Pancreas (tissue), 10 donors: ENCODE measurements around the gene RERE. TPM values are rescaled to one million over a fixed set of nuclear protein-coding genes. Genes with fewer than 3 reads are reported as not detected.
A peak's percentile ranks its signal among the peaks of the same experiment; 100 is the strongest.

Experiments used
- ATAC-seq, 4 donors: fragments of 200-7000 bp; cut with Tn5 transposase; one replicate each; pipeline versions ENCODE4 v1.8.0 to v1.9.1; 2020; ENCODE audit warnings: mild to moderate bottlenecking in 4 of 4, moderate library complexity in 4 of 4
- DNase-seq, 6 donors: peaks; one replicate each; pipeline ENCODE4 v3.0.0-alpha.2; 2020
- FAIRE-seq: peaks from 2 replicates; lab custom pipeline; 2012; peaks lifted over from hg19 to GRCh38; lab: Jason Lieb, UNC
- H3K27ac ChIP-seq, 4 donors: fragments of 200-600 bp; sonication (generic); 1 replicate in 3 of 4; 2 replicates in 1 of 4; pipeline versions ENCODE4 v1.5.0 to v1.8.0; 2020
- H3K27me3 ChIP-seq, 4 donors: fragments of 200-600 bp; one replicate each; pipeline ENCODE4 v1.8.0; 2021
- H3K36me3 ChIP-seq, 3 donors: fragments of 200-600 bp; sonication (generic) in 1 of 3; one replicate each; pipeline versions ENCODE4 v1.5.0 to v1.8.0; 2020 to 2021
- H3K4me1 ChIP-seq, 3 donors: fragments of 200-600 bp; one replicate each; pipeline ENCODE4 v1.8.0; 2021
- H3K4me3 ChIP-seq, 4 donors: fragments of 200-600 bp; sonication (generic) in 2 of 4; one replicate each; pipeline versions ENCODE4 v1.5.0 to v1.8.0; 2020 to 2021
- H3K9me3 ChIP-seq, 4 donors: fragments of 200-600 bp; one replicate each; pipeline ENCODE4 v1.8.0; 2021
- WGBS, 2 donors: extraction: QIAGEN DNeasy Blood & Tissue Kit; methylation state at CpG; one replicate each; pipeline ENCODE4 v1.1.7; 2013; 5-methylcytosine and 5-hydroxymethylcytosine counted together
- intact Hi-C, 3 donors: fragments of 100-400 bp; cut with DNase I; formaldehyde crosslinking; loops; one replicate each; pipeline versions ENCODE4 v1.11.1 to v1.14.2; 2022
- polyA plus RNA-seq, 2 donors: library from polyadenylated mRNA; stranded (reverse); fragments of 200-250 nt; gene quantifications; one replicate each; pipeline ENCODE4 v1.2.3, GENCODE V29; 2013
- total RNA-seq, 6 donors: library from RNA; stranded (reverse); fragmentation: NEBNext Ultra II Directional in 4 of 6; extraction: Animal tissue kit (Norgen Biotek cat#: 25700) in 4 of 6; gene quantifications; one replicate each; pipeline versions ENCODE4 v1.2.1 to v1.2.4, GENCODE V29; 2021 to 2023
- TF ChIP-seq, protein P1 (sequence below), 4 donors: fragments of 200-600 bp; sonication (generic) in 3 of 4; IDR thresholded peaks; one replicate each; pipeline versions ENCODE4 v1.5.0 to v1.8.0; 2021; ENCODE audit warnings: antibody characterized with exemption in 4 of 4
- donor health status: healthy with polysubstance abuse.
- donor health status: DM: no; HTN: no; CAD: no; lungs with moderate emphysema.
- donor health status: DM: no; HTN: no; CAD: no.
- donor health status: control.
- donor health status: control.
- donor health status: Bipolar disorder and iron deficiency.
- donor health status: DM: yes; HTN: yes; CAD: no.
- donor health status: DM: no; HTN: no; CAD: no.
- donor health status: DM: no; HTN: no; CAD: no.
- donor health status: DM: yes; HTN: yes; CAD: no.

RERE gene
- total and polyA plus RNA-seq, 8 donors = 27.0 to 76.7 (median 50.7) TPM

DNA sequence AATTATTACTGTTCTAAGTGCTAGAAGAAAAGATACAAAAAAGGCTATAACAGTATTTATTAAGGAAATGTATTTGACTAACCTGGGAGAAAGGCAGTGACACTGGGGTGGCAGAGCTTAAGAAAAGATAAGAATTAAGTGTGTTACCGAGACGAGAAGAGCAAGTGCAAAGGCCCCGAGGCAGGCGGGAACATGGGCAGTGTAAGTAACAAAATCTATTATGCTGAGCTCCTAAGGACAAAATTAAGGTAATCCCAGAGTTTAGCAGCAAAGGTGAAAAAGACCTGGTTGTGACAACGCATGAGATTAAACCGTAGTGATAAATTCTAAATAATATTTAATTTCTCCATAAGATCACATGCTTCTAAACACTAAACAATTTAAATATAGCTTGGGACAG, 167.6 kb downstream of the RERE start:
- intact Hi-C loops = no loop called here
- Histone ChIP-seq H3K4me1 (peaks cover 0 to 36% (median 29%) of the 10 kb centered on the region in 3 donors), H3K36me3 (peaks cover 0 to 4% (median 0%) of the 10 kb centered on the region in 3 donors), H3K9me3 (no peaks in the 10 kb centered on the region), H3K27ac (peak overlapping the region in 1 of 4 donors; percentile 24), H3K4me3 (no peak overlapping the region), H3K27me3 (no peaks in the 10 kb centered on the region)
- no peak for FAIRE-seq
- 93 to 95% methylated on average over 6 of the region's 6 CpGs for WGBS, 2 donors
- no peak for ATAC-seq
- TF ChIP-seq, protein P1, sequence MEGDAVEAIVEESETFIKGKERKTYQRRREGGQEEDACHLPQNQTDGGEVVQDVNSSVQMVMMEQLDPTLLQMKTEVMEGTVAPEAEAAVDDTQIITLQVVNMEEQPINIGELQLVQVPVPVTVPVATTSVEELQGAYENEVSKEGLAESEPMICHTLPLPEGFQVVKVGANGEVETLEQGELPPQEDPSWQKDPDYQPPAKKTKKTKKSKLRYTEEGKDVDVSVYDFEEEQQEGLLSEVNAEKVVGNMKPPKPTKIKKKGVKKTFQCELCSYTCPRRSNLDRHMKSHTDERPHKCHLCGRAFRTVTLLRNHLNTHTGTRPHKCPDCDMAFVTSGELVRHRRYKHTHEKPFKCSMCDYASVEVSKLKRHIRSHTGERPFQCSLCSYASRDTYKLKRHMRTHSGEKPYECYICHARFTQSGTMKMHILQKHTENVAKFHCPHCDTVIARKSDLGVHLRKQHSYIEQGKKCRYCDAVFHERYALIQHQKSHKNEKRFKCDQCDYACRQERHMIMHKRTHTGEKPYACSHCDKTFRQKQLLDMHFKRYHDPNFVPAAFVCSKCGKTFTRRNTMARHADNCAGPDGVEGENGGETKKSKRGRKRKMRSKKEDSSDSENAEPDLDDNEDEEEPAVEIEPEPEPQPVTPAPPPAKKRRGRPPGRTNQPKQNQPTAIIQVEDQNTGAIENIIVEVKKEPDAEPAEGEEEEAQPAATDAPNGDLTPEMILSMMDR (IDR thresholded peaks at IDR 0.05) = no peak
- no peak for DNase-seq

DNA sequence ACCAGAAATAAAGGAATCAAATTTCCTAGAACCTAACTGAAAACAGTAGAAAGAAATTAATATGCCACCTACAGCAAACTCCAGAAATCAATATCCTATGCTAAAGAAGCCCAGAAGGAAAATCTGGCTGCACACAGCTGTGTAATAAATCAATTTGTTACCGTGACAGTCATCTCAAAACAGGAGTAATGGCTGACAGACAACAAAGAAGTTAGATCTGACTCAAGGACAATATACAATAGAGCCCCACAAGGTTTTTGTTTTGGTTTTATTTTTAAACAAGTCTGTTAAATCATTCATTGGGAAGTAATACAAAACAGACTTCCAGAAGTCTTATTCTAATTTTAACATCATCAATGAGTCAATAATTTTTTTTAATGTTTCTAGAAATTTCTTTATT, 168.4 kb downstream of the RERE start:
- Histone ChIP-seq H3K27me3 (no peaks in the 10 kb centered on the region), H3K27ac (peak overlapping the region in 1 of 4 donors; percentile 24), H3K4me1 (peaks cover 0 to 44% (median 37%) of the 10 kb centered on the region in 3 donors), H3K9me3 (no peaks in the 10 kb centered on the region), H3K36me3 (no peaks in the 10 kb centered on the region), H3K4me3 (no peak overlapping the region)
- DNase-seq = no peak
- ATAC-seq = peak; percentile 42 to 73 (median 60)
- intact Hi-C loops = no loop called here
- no peak for FAIRE-seq
- WGBS, 2 donors = 9 to 18% methylated on average over 1 of the region's 1 CpG
- TF ChIP-seq, protein P1 (IDR thresholded peaks at IDR 0.05) = no peak

DNA sequence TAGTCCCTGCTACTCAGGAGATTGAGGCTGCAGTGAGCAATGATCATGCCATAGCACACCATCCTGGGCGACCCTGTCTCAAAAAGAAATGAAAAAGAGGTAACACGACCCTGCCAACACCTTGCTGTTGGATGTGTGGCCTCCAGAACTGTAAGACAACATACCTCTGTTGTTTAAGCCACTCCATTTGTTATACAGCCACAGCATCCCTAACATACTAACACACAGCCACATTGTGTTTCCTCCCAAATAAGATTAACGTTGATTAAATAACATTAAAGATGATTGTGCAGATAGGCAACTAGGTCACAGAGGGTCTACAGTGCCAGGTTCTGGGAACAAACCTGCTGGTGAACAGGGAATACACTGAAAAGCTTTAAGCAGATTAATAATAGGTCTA, 170.4 kb downstream of the RERE start:
- FAIRE-seq = no peak
- Histone ChIP-seq H3K4me1 (peaks cover 8 to 50% (median 42%) of the 10 kb centered on the region in 3 donors), H3K27ac (no peak overlapping the region), H3K27me3 (no peaks in the 10 kb centered on the region), H3K9me3 (no peaks in the 10 kb centered on the region), H3K4me3 (no peak overlapping the region), H3K36me3 (no peaks in the 10 kb centered on the region)
- 58 to 63% methylated on average over 3 of the region's 3 CpGs for WGBS, 2 donors
- DNase-seq = no peak
- intact Hi-C loops = no loop called here
- TF ChIP-seq, protein P1 (IDR thresholded peaks at IDR 0.05) = no peak
- no peak for ATAC-seq

DNA sequence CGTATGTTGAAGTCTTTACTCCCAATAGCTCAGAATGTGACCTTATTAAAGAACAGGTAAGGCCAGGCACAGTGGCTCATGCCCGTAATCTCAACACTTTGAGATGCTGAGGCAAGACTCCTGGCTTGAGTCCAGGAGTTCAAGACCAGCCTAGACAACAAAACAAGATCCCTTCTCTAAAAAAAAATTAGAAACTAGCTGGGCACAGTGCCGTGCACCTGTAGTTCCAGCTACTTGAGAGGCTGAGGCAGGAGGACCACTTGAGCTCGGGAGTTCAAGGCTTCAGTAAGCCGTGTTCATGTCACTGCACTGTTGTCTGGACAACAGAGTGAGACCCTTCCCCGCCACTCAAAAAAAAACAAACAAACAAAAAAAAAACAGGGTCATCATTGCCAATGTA, 171.3 kb downstream of the RERE start:
- Histone ChIP-seq H3K36me3 (no peaks in the 10 kb centered on the region), H3K27me3 (no peaks in the 10 kb centered on the region), H3K9me3 (no peaks in the 10 kb centered on the region), H3K4me3 (no peak overlapping the region), H3K27ac (no peak overlapping the region), H3K4me1 (peaks cover 13 to 54% (median 44%) of the 10 kb centered on the region in 3 donors)
- FAIRE-seq (no peak), DNase-seq (no peak), ATAC-seq (no peak)
- intact Hi-C loops = no loop called here
- TF ChIP-seq, protein P1 (IDR thresholded peaks at IDR 0.05) = no peak
- 80 to 85% methylated on average over 6 of the region's 6 CpGs for WGBS, 2 donors
